ENCODE measurements around the gene SAE1. TPM values are rescaled to one million over a fixed set of nuclear protein-coding genes. Genes with fewer than 3 reads are reported as not detected.
A peak's percentile ranks its signal among the peaks of the same experiment; 100 is the strongest.

Gene SAE1
- total RNA-seq, 1 donor from 2014 or later: 56.9 TPM

DNA sequence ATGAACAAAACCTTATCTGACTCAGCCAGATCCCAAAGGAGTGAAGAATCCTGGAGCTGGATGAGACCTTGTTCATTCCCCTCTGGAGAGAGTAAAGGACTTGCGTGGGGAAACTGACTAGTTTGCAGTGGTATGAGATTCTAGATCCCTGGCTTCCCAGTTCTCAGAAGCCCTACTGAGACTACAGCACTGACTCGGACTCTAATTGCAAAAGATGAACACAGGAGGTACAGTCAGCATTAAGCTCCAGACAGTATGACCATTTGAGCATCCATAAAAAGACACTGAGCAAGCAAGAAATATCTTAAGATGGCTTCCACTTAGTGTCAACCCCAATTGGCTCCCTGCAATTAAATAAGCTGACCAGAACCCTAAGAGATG lies 23.8 kb upstream of the SAE1 start:
- DNase-seq (ENCODE audit: low spot score): no peak

GRCh38 chr19:47107202-47107952 lies 23.3 kb upstream of the SAE1 start:
- DNase-seq (ENCODE audit: low spot score): no peak

DNA sequence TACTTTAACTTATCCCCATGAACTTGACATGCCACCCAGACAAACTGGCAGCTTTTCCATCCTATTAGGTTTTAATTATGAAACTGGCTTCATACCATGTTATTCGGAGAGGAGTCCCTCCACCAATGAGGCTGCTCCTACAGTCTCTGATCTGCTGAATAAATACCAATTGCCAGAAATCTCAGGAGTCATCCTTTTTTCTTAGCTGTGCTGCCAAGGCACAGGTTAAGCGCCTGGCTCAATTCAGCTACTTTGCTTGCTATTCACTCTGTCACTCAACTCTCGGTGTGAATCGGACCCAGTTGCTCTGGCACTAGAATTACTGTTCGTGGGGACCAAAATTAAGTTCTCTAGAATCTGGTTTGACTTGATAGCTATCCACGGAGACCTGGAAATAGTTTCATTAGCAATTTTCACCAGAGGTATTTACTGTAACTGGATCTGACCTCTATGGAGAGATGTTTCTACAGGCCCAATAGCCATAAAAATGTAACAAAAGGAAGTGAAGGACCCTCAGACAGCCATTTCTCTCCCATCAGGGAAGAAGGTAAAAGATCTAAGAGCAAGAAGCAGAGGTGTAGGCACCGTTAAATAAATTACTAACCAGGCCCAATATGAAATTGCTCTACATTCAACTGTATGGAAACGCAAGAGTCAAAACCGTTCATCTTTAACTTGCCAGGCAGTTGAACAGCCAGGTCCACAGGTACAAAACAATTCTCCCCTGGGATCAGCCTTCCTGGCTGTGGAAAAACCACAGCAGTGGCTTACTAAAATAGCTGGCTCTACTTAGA lies 22.5 kb upstream of the SAE1 start:
- no peak for DNase-seq (ENCODE audit: low spot score)

- DNase-seq (ENCODE audit: low spot score): no peak
These were observed 21.5 kb upstream of the SAE1 start for GRCh38 chr19:47109177-47109540.

DNA sequence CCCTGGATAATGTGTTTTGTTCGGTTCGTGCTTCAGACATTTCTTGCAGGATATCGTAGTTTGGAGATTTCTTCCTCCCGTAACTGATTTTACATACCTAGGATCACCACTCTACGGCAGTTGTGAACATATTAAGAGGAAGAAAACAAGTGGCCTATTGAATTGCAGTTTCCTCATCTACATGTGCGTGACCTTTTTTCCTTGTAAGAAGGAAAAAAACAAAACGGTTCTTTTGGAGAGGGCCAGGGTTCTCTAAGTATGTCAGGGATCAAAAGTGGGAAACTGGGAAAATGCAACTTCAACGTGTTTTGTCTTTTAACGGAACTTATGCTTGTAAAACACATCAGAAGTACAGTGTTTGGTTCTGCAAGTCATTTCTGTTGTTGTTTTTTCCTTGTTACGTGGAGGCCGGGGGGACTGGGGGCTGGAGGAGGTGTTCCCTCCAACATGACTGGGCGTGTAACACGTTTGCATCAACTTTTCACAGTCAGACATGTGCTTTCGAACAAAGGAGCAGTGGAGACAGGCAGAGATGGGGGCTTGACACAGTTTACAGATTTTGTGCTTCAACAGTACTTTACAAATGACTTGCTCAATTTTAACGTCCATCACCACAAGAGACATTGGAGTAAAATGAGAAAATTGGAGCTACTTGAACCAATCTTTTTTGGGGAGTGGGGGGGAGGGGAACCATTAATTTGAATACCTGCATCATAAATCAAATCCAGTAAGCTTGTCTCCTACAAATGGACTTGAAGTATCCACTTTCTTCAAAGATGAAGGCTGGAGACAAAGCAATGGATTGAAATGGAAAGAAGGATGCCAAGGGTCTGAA lies 20.9 kb upstream of the SAE1 start:
- DNase-seq (ENCODE audit: low spot score): no peak

DNA sequence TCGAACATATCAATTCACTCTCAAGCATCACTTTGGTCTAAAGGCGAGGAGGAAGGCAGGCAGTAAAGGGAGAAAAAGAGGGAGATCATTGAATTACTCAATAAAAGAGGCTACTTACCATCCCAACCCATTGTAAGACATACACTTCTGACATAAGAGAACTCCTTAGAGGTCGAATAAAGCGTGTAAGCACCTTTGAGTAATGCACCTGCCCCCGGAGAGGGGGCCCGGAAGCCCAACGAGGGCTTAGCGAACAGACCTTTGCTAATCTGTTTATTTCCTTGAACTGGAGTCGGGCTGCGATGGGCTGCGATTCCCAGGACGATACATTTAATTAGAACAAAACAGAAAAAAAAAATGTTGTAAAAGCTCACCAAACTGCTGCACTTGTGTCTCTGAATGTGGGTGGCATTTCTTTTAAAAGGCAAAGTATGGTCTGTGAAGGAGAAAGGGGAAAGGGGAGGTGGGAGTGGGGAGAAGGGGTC lies 20.1 kb upstream of the SAE1 start:
- no peak for DNase-seq (ENCODE audit: low spot score)

DNA sequence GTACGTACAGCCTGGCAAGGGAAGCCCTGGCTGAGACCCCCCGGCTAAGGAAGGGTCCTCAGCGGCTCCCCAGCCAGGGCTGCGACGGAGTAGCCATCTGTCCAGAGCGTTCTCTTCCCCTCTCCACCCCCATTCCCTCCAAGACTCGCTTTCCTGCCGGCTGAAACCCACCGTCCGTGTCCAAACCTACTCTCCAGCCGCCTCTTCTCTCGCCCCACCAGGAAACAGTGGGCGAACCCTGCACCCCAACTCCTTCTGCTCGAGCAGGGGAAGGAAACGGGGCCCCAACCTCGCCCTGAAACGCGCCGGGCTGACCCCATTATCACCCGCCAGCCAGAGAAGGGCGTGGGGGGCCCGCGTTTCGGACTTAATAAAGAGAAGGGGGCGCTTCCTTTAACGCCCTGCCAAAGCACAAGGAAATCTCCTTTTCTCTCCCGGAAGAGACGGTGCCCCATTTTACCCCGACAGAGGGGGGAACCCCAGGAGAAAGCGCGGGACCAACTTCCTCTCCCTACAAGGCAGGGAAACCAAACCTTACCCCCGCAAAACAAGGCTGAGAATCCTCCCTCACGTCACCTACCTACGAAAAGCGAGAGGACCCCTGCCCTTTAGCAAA lies 19.5 kb upstream of the SAE1 start:
- no peak for DNase-seq (ENCODE audit: low spot score)

DNA sequence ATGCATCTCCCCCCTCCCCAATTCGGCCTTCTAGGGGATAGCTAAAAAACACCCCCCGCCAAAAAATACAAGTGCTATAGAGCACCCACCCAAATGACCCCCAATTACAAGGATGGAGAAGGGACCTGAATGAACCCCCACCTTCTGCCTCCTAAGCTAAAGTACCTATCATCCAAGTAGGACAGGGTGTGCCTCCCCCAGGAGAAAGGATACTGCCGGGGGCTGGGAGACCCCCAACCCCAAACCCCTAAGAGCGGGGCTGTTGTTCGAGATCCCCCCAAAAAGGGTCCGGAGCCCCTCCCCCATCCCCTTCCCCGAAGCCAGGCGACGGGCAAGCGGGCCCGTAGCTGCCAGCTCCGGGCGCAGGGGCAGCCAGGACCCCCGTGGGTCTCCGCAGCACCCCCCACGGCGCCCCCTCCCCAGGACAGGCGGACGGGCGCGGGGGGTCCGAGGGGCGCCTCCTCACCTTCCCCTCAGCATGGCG lies 18.9 kb upstream of the SAE1 start:
- peak; percentile 64 for DNase-seq (ENCODE audit: low spot score)

GRCh38 chr19:47112166-47112996 lies 18.3 kb upstream of the SAE1 start:
- DNase-seq (ENCODE audit: low spot score): peak; percentile 94

- DNase-seq (ENCODE audit: low spot score): peak; percentile 100
These were observed 17.4 kb upstream of the SAE1 start, which contains the start of gene ZC3H4 for GRCh38 chr19:47112997-47113849. TSS of gene ZC3H4 (minus strand) at chr19:47113776. CDS start at chr19:47112584, 1,192 bp downstream.

GRCh38 chr19:47113850-47114651 lies 16.6 kb upstream of the SAE1 start:
- DNase-seq (ENCODE audit: low spot score): no peak

DNA sequence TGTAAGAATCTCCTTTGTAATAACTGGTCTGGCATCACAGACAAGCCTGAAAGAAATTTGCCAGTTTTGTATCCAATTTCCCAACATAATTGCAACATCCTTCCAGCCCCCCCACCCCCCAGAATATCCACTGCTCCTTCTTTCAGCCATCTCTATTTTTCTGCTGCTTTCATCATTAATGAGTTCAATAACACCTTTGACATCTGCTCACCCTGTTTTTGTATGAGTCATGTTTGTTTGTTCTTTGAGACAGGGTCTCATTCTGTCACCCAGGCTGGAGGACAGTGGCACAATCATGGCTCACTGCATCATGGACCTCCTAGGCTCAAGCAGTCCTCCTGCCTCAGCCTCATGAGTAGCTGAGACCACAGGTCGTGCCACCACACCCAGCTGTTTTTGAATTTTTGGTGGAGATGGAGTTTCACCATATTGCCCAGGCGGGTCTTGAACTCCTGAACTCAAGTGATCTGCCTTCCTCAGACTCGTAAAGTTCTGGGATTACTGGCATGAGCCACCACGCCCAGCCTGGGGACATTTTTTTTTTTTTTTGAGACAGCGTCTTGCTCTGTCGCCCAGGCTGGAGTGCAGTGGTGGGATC lies 10.1 kb upstream of the SAE1 start:
- no peak for DNase-seq (ENCODE audit: low spot score)

- no peak for DNase-seq (ENCODE audit: low spot score)
These were observed 8.0 kb upstream of the SAE1 start for GRCh38 chr19:47122359-47123335.

DNA sequence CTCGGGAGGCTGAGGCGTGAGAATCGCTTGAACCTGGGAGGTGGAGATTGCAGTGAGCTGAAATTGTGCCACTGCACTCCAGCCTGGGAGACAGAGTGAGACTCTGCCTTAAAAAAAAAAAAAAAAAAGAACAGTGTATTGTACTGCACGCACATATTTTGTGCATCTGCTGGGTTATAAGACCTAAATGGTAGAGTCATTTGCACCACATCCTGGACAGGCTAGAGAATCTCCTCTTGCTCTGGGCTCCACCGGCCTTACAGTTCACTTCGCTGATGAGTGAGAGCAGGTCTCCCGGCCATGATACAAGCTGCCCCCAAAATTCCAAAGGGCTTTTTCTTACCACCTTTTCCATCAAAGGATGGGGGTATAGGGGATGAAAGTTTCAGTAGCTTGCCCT lies 7.2 kb upstream of the SAE1 start:
- DNase-seq (ENCODE audit: low spot score): no peak

DNA sequence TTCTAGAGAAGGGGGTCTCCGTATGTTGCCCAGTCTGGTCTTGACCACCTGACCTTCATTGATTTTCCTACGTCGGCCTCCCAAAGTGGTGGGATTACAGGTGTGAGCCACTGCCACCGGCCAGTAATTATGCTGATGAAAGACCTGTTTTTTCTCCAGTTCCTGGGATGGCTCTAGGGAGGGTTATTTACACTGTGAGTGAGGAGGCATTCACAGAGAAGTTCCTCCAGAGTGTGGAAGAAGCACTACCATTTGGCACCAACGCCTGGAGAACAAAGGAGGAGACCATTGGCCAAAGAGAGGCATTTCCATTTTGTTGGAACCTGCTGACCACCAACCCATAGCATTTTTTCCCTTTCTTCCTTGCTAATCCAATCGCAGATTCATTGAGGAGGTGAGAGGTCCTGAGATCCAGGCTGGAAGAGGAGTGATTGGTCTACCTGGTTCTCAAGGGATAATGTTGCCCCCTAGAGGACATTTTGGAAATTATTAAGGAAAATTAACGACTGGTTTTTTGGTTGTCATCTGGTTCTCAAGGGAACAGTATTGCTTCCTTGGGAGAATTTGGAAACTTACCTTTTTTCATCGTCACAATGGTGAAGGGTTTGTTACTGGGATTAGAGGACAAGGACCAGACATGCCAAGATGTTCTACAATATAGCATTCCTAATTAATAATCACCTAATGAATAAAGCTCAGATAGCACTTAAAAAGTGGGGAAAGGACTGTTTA lies 5.5 kb upstream of the SAE1 start:
- no peak for DNase-seq (ENCODE audit: low spot score)

- no peak for DNase-seq (ENCODE audit: low spot score)
These were observed 5.0 kb upstream of the SAE1 start for GRCh38 chr19:47125669-47125938.

- DNase-seq (ENCODE audit: low spot score): no peak
These were observed 1.1 kb upstream of the SAE1 start for GRCh38 chr19:47129579-47129978.
